ENCODE data around the gene CCL25. TPM values are rescaled to one million over a fixed set of nuclear protein-coding genes. Genes with fewer than 3 reads are reported as not detected.

The CCL25 gene
- total and polyA plus RNA-seq, 9 of the 15 experiments (the other 6 are each of a cell fraction or from before 2014, with no cell fraction given): 0.15 TPM; not detected in 8

DNA sequence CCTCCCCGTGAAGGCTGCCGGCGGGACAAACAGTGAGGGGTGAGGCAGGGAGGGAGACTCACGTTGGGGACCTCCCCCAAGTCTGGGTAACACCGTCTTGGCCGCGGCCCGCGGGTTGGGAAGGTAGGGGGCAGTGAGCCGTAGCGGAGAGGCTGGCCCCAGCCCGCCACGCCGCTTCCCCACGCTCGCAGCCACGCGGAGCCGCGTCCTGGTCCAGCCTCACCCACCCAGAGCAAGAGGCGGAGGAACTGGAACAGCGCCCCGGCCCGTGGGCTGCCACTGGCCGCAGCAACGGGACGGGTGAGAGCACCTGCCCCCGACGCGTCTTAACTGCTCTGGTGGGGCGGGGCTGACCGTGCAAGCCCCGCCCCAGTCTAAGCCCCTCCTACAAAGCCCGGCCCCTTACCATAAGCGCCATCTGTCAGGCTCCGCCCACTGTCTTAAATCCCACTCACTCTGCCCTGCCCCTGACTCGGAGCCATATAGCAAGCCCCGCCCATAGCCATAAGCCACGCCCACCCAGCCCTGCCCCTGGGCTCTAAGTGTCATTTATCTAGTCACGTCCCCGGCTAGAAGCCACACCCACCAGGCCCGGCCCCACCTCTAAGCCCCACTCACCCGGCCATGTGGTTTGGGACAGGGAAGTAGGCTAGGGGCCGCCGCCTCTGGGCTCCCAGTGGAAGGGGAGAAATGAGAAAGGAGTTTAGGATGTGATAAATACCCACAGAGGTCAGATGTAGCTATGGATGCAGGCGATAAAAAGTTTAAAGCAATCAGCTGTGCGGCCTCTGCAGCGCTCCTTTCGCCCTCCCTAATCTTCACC, 2.1 kb upstream of the CCL25 start (continued):
- TF ChIP-seq, protein P1, sequence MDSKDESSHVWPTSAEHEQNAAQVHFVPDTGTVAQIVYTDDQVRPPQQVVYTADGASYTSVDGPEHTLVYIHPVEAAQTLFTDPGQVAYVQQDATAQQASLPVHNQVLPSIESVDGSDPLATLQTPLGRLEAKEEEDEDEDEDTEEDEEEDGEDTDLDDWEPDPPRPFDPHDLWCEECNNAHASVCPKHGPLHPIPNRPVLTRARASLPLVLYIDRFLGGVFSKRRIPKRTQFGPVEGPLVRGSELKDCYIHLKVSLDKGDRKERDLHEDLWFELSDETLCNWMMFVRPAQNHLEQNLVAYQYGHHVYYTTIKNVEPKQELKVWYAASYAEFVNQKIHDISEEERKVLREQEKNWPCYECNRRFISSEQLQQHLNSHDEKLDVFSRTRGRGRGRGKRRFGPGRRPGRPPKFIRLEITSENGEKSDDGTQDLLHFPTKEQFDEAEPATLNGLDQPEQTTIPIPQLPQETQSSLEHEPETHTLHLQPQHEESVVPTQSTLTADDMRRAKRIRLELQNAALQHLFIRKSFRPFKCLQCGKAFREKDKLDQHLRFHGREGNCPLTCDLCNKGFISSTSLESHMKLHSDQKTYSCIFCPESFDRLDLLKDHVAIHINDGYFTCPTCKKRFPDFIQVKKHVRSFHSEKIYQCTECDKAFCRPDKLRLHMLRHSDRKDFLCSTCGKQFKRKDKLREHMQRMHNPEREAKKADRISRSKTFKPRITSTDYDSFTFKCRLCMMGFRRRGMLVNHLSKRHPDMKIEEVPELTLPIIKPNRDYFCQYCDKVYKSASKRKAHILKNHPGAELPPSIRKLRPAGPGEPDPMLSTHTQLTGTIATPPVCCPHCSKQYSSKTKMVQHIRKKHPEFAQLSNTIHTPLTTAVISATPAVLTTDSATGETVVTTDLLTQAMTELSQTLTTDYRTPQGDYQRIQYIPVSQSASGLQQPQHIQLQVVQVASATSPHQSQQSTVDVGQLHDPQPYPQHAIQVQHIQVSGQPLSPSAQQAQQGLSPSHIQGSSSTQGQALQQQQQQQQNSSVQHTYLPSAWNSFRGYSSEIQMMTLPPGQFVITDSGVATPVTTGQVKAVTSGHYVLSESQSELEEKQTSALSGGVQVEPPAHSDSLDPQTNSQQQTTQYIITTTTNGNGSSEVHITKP (IDR thresholded peaks at IDR 0.05; ENCODE audit: partially characterized antibody): peak; percentile 90
- TF ChIP-seq, protein P2, sequence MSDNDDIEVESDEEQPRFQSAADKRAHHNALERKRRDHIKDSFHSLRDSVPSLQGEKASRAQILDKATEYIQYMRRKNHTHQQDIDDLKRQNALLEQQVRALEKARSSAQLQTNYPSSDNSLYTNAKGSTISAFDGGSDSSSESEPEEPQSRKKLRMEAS (CRISPR knock-in tag; IDR thresholded peaks at IDR 0.05): peak; percentile 86; the same call in 1 of the 2 replicates
- TF ChIP-seq NONO (IDR thresholded peaks at IDR 0.05; ENCODE audit: low read depth in 2 of 2, low read length in 1 of 2) (peak; percentile 51 to 62; a peak in 2 of 4 replicates), SAP30 (IDR thresholded peaks at IDR 0.05; ENCODE audit: borderline replicate concordance, insufficient read depth, low read depth, low read length, poor library complexity, severe bottlenecking) (peak; percentile 41), BMI1 (IDR thresholded peaks at IDR 0.05; ENCODE audit: low read length) (no peak), ZKSCAN3 (CRISPR knock-in tag; IDR thresholded peaks at IDR 0.05) (no peak), ATF1 (CRISPR knock-in tag; IDR thresholded peaks at IDR 0.05) (no peak), ATF1 (tag; IDR thresholded peaks at IDR 0.05) (0 out of 2 replicates have a peak, but pooled peaks have one; percentile 11), EP400 (IDR thresholded peaks at IDR 0.05) (peak; percentile 86), FOSL1 (tag; conservative IDR thresholded peaks at IDR 0.05) (peak; percentile 32; the same call in 1 of the 2 replicates), RREB1 (CRISPR knock-in tag; IDR thresholded peaks at IDR 0.05) (no peak)
